WERI-Rb-1 (cell line): ENCODE measurements around the gene EFHC1.

Source experiments
- DNase-seq: peaks from one replicate; pipeline ENCODE4 v3.0.0-alpha.2; 2020
- H3K27ac ChIP-seq: fragments of 250-450 bp; sonication (Bioruptor Pico); 2 replicates; pipeline ENCODE4 v1.5.1; 2020; ENCODE audit warnings: mild to moderate bottlenecking, moderate library complexity
- H3K27me3 ChIP-seq: fragments of 250-450 bp; sonication (Bioruptor Pico); 2 replicates; pipeline ENCODE4 v1.5.1; 2021; ENCODE audit warnings: mild to moderate bottlenecking, low read depth, moderate library complexity; ENCODE audit not compliant: insufficient read depth, severe bottlenecking
- H3K36me3 ChIP-seq: fragments of 250-450 bp; sonication (Bioruptor Pico); 2 replicates; pipeline ENCODE4 v1.5.1; 2020; ENCODE audit warnings: mild to moderate bottlenecking, moderate library complexity
- H3K4me3 ChIP-seq: 2 replicates; pipeline ENCODE4 v1.5.1; 2011; ENCODE audit warnings: low read depth, mild to moderate bottlenecking, control low read depth, low read length
- H3K9me3 ChIP-seq: fragments of 250-450 bp; sonication (Bioruptor Pico); 2 replicates; pipeline ENCODE4 v1.5.1; 2021; ENCODE audit warnings: mild to moderate bottlenecking, moderate library complexity; ENCODE audit not compliant: severe bottlenecking
- TF ChIP-seq, protein P1 (sequence below): IDR thresholded peaks from 2 replicates; pipeline ENCODE4 v1.5.1; 2011; ENCODE audit warnings: low read depth, mild to moderate bottlenecking, control low read depth, inconsistent platforms, low read length

Gene EFHC1

DNA sequence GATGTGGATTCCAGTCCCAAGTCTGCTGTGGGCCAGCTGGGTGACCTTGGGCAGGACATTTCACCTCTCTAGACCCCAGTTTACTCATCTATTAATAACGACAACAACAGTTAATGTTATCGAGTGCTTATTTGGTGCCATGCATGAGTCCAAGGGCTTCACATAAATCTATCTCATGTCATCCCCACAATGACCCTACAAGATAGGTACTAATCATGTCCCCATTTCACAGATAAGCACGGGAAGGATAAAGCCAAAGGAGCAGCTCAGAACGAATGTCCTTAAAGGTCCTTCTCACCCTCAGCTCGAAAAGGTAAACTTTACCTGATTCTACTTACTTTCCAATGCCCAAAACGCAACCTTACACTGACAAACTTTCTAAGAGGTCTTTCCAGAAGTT lies 121.0 kb downstream of the EFHC1 start:
- TF ChIP-seq, protein P1, sequence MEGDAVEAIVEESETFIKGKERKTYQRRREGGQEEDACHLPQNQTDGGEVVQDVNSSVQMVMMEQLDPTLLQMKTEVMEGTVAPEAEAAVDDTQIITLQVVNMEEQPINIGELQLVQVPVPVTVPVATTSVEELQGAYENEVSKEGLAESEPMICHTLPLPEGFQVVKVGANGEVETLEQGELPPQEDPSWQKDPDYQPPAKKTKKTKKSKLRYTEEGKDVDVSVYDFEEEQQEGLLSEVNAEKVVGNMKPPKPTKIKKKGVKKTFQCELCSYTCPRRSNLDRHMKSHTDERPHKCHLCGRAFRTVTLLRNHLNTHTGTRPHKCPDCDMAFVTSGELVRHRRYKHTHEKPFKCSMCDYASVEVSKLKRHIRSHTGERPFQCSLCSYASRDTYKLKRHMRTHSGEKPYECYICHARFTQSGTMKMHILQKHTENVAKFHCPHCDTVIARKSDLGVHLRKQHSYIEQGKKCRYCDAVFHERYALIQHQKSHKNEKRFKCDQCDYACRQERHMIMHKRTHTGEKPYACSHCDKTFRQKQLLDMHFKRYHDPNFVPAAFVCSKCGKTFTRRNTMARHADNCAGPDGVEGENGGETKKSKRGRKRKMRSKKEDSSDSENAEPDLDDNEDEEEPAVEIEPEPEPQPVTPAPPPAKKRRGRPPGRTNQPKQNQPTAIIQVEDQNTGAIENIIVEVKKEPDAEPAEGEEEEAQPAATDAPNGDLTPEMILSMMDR: no peak
- Histone ChIP-seq H3K9me3 (no peaks in the 10 kb centered on the region), H3K27me3 (no peaks in the 10 kb centered on the region), H3K27ac (no peak overlapping the region), H3K4me3 (no peak overlapping the region), H3K36me3 (peaks cover 3% of the 10 kb centered on the region)
- DNase-seq: no peak

DNA sequence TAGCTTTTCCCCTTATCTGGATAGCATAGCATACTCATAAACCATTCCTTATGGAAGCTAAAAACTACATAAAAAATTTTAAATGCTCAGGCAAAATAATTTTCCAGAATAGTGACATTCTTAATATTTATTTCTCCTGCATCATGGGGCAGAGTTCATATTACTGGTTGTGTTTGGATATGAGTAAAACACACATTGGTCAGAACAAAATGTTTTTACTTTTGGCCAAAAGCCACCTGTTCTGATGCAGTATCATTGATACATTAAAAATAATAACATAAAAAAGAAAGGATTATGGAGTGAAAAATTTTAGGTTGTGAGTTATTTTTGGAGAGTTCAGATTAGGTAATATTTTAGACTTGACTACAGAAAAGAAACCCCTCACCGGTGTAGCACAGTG lies 123.1 kb downstream of the EFHC1 start:
- Histone ChIP-seq H3K4me3 (no peak overlapping the region), H3K9me3 (no peaks in the 10 kb centered on the region), H3K36me3 (peaks cover 7% of the 10 kb centered on the region), H3K27me3 (no peaks in the 10 kb centered on the region), H3K27ac (no peak overlapping the region)
- TF ChIP-seq, protein P1: no peak
- DNase-seq: no peak

DNA sequence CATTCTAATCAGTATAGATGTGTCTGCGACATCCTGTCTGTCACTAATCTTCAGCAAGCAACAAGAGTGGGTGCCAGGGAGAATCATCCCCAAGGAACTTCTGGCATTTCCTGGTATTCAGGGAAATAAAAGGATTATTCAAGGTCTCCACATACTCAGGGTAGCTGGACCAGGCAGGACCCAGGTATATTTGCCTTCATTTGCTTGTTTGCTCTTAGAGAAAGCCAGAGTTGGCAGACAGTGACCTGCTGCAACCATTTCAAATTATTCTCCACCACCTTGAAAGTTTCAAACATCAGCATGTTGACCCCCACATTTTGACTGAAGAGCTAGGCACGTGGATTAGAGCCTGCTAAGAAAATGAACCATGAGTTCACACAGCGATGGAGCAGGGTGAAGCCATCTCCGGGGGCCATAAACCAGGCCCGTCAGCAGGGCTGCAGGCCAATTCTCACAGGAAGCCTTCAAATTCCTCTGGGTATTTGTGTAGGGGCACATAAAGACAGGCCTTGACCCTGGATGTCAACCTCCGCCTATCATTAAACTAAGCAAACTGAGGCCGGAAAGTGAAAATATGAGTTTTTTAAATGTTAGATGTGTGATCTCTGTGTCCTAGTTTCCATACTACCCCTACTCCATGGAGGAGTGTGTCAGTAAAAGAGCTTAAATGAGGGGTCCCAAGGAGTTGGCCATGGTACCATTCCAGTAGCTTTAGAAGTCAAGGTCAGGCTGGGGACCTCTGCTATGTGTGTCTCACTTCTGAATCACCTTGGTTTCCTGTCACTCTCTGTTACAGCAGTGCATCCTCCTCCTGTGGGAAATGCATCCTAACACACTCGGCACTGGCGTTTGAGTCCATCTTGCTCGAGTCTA lies 123.8 kb downstream of the EFHC1 start:
- Histone ChIP-seq H3K36me3 (peaks cover 9% of the 10 kb centered on the region), H3K9me3 (no peaks in the 10 kb centered on the region), H3K4me3 (no peak overlapping the region), H3K27ac (no peak overlapping the region), H3K27me3 (no peaks in the 10 kb centered on the region)
- TF ChIP-seq, protein P1: no peak
- DNase-seq: no peak

DNA sequence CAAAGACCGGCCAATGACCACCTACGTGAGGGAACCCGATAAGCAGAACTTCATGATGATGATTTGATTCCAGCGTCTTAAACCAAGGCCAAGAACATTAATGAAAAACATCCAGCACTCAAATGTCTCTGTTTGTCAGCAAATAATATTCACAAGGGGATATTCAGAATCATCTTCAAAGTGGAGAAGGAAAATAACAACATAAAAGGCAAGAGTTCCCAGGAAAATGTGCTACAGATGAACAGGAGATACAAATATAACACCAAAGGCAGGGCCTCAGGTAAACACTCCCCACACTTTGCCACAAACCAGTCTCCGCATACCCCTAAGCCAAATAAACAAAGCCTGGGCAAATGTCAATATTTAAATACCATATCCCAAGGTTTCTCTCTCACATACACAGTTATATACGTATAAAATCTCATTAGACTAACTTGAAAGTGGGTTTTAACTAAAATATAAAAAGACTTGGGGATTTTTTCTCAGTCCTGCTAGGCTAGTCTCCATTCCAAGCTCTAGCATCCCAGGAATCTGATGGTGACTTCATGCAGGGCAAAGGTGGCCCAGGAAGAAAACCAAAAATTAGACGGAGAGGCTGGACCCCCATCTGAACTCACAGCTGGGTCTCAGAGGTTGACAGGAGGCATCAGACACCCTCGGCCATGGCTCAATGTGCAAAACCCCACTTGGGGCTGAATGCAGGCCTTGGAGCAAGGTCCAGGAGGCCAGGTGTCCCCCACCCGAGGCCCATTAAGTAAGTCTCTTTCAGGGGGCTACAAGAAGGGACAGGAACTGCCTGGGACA lies 124.7 kb downstream of the EFHC1 start:
- DNase-seq: no peak
- TF ChIP-seq, protein P1: no peak
- H3K36me3 ChIP-seq: peaks cover 13% of the 10 kb centered on the region
- no peaks in the 10 kb centered on the region for H3K9me3 ChIP-seq
- no peaks in the 10 kb centered on the region for H3K27me3 ChIP-seq
- no peak overlapping the region for H3K4me3 ChIP-seq
- H3K27ac ChIP-seq: no peak overlapping the region

DNA sequence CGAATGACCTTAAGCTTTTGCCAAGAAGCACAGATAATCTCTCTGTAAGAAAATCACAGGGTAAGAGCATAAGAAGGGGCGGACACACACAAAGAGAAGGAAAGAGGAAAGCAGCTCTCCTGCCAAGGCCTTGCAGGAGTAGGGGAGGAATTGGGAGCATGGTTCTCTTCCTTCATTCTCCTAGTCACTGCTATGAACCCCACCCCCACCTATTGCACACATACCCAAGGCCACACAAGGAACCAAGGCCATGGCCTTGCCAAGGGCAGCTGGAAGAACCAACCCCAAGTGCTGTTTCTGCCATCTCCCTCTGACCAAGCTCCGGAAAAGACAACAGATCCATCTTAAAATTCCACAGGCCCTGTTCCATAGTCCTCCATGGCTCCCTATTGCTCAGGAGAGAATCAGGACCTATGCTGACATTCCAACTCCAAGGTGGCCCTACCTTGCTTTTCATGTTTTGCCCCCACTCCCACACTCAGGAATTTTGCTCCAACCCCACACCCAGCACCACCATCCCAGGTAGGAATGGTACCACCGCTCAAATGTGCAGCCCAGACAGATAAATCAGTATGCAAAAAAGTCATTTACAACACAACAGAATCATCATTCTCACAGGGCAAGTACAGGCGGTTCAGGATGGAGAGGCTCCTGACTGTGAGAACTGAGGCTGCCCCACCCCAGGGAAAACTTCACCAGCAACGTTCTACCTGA lies 125.4 kb downstream of the EFHC1 start:
- H3K4me3 ChIP-seq: no peak overlapping the region
- TF ChIP-seq, protein P1: no peak
- H3K36me3 ChIP-seq: peaks cover 13% of the 10 kb centered on the region
- no peaks in the 10 kb centered on the region for H3K9me3 ChIP-seq
- H3K27me3 ChIP-seq: no peaks in the 10 kb centered on the region
- DNase-seq: no peak
- H3K27ac ChIP-seq: no peak overlapping the region
